Heart left ventricle (tissue), 13 donors: ENCODE data around the gene ORM1.

Experiments
- POLR2A ChIP-seq, 2 donors: fragments of 450-650 bp; IDR thresholded peaks; one replicate each; pipeline ENCODE4 v1.6.1; 2017; ENCODE audit warnings: antibody characterized with exemption in 2 of 2, mild to moderate bottlenecking in 2 of 2, moderate library complexity in 2 of 2
- TF ChIP-seq, protein P1 (sequence below), 12 donors: fragments of 200-600 bp; sonication (generic) in 4 of 12; IDR thresholded peaks; one replicate each; pipeline versions ENCODE4 v1.5.0 to v1.8.0; 2018 to 2022; ENCODE audit warnings: antibody characterized with exemption in 12 of 12, mild to moderate bottlenecking in 5 of 12
- donor health status: ischemic (EF 13 %, LVEDD 7.1; RV severe dilation, severe dysfunction).
- donor health status: DM: no; HTN: yes; CAD: no.
- donor health status: DM: no; HTN: no; CAD: no.
- donor health status: ischemic (EF 25% LVEDD 6.9; RV normal size, moderate dysfunction).
- donor health status: ischemic (EF 25% LVEDD 5.7; RV mildly dilated, moderate dysfunction).
- donor health status: ischemic (EF 35%, LVEDD 5.7; RV mildly dilated, moderate dysfunction).
- donor health status: nonischemic (EF 11% LVEDD 7.7; RV severe dilation, severe dysfunction).
- donor health status: DM: yes; HTN: yes; CAD: no.
- donor health status: PGD.
- donor health status: ischemic (EF 29% LVEDD 5.4; RV normal size, mild dysfunction).
- donor health status: nonischemic (EF 23%, LVEDD 6.1; RV moderate dilation, normal function).

DNA sequence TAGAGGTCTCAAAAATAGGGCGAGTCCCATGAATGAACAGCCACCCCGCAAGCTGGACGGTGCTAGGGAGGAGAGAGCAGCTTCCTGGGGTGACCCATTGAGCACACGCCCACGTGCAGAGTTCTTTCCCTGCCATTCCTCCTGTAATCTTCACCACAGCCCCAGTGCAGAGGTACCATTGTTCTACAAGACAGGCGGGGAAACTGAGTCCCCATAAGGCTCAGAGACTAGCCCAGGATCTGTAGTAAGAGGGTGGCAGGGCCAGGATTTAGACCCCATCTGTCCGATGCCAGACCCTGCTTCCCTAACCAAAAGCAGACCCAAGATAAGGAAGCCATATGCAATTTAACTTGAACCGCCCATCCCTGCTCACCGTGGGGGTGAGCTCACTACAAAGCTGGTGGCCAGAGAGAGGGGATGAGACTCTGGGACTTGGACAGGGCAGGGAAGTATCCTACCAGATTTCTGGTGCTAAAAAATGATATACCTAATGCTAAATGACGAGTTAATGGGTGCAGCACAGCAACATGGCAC lies 36.7 kb upstream of the ORM1 start:
- TF ChIP-seq POLR2A (IDR thresholded peaks at IDR 0.05) = no peak
- TF ChIP-seq, protein P1, sequence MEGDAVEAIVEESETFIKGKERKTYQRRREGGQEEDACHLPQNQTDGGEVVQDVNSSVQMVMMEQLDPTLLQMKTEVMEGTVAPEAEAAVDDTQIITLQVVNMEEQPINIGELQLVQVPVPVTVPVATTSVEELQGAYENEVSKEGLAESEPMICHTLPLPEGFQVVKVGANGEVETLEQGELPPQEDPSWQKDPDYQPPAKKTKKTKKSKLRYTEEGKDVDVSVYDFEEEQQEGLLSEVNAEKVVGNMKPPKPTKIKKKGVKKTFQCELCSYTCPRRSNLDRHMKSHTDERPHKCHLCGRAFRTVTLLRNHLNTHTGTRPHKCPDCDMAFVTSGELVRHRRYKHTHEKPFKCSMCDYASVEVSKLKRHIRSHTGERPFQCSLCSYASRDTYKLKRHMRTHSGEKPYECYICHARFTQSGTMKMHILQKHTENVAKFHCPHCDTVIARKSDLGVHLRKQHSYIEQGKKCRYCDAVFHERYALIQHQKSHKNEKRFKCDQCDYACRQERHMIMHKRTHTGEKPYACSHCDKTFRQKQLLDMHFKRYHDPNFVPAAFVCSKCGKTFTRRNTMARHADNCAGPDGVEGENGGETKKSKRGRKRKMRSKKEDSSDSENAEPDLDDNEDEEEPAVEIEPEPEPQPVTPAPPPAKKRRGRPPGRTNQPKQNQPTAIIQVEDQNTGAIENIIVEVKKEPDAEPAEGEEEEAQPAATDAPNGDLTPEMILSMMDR (IDR thresholded peaks at IDR 0.05) = no peak
